Neural cell (in vitro differentiated cells): ENCODE results near the gene GNB3.

ENCODE experiments used
- CTCF ChIP-seq: fragments of 450-650 bp; IDR thresholded peaks from 2 replicates; pipeline ENCODE4 v1.5.1; 2014; ENCODE audit warnings: antibody characterized with exemption, mild to moderate bottlenecking, moderate library complexity; ENCODE audit not compliant: poor library complexity, severe bottlenecking
- EP300 ChIP-seq: fragments of 450-650 bp; conservative IDR thresholded peaks from 2 replicates; pipeline ENCODE4 v1.6.1; 2014; ENCODE audit warnings: antibody characterized with exemption, mild to moderate bottlenecking, moderate library complexity; ENCODE audit not compliant: poor library complexity, severe bottlenecking
- POLR2AphosphoS5 ChIP-seq: IDR thresholded peaks from 2 replicates; pipeline ENCODE4 v1.6.1; 2012

- TF ChIP-seq POLR2AphosphoS5 = no peak
- no peak for TF ChIP-seq EP300
- TF ChIP-seq CTCF = no peak
These were observed 41.6 kb upstream of the GNB3 start for GRCh38 chr12:6799147-6799546.
